IPS-15b (cell line): ENCODE results near the gene REEP5.
"Not testable (repeated sequence)": the region's sequence is repeated elsewhere in the genome, so short reads cannot be mapped to it uniquely, and the experiment has no call there.

Source experiments
- H3K27me3 ChIP-seq: one replicate; pipeline ENCODE4 v1.6.1; 2013; ENCODE audit warnings: low read length; ENCODE audit not compliant: control insufficient read depth, insufficient read depth
- H3K36me3 ChIP-seq: one replicate; pipeline ENCODE4 v1.6.1; 2013; ENCODE audit warnings: low read length; ENCODE audit not compliant: control insufficient read depth, insufficient read depth
- H3K4me1 ChIP-seq: one replicate; pipeline ENCODE4 v1.6.1; 2013; ENCODE audit warnings: mild to moderate bottlenecking, low read length; ENCODE audit not compliant: control insufficient read depth, insufficient read depth
- H3K4me3 ChIP-seq: one replicate; pipeline ENCODE4 v1.5.1; 2013; ENCODE audit warnings: low read depth, low read length
- H3K9ac ChIP-seq: one replicate; pipeline ENCODE4 v1.6.1; 2013; ENCODE audit warnings: low read depth, mild to moderate bottlenecking, low read length
- H3K9me3 ChIP-seq: one replicate; pipeline ENCODE4 v1.6.1; 2013; ENCODE audit warnings: mild to moderate bottlenecking, low read length; ENCODE audit not compliant: control insufficient read depth, insufficient read depth

Gene REEP5

GRCh38 chr5:112860571-112860928 lies 61.5 kb downstream of the REEP5 start:
- H3K27me3 ChIP-seq, H3K9me3 ChIP-seq, H3K36me3 ChIP-seq, H3K4me1 ChIP-seq: not testable (repeated sequence)
- peak overlapping the region; percentile 79 for H3K4me3 ChIP-seq
- peak overlapping the region; percentile 70 for H3K9ac ChIP-seq

- Histone ChIP-seq H3K36me3 (no peaks in the 10 kb centered on the region), H3K4me3 (no peak overlapping the region), H3K4me1 (no peaks in the 10 kb centered on the region), H3K9me3 (no peaks in the 10 kb centered on the region), H3K27me3 (peaks cover 6% of the 10 kb centered on the region), H3K9ac (no peak overlapping the region)
Measured at GRCh38 chr5:112857866-112858265, 64.2 kb downstream of the REEP5 start.

- H3K9me3 ChIP-seq, result no peaks in the 10 kb centered on the region
- H3K4me1 ChIP-seq, result no peaks in the 10 kb centered on the region
- no peak overlapping the region for H3K4me3 ChIP-seq
- H3K9ac ChIP-seq, result no peak overlapping the region
- no peaks in the 10 kb centered on the region for H3K36me3 ChIP-seq
- peaks cover 6% of the 10 kb centered on the region for H3K27me3 ChIP-seq
Measured at GRCh38 chr5:112854651-112855050, 67.4 kb downstream of the REEP5 start.

GRCh38 chr5:112849912-112850311 lies 72.1 kb downstream of the REEP5 start:
- H3K36me3 ChIP-seq, result no peaks in the 10 kb centered on the region

GRCh38 chr5:112848116-112848811 lies 73.8 kb downstream of the REEP5 start:
- H3K36me3 ChIP-seq, result no peaks in the 10 kb centered on the region
- no peaks in the 10 kb centered on the region for H3K27me3 ChIP-seq
- H3K4me3 ChIP-seq, result no peak overlapping the region
- H3K9me3 ChIP-seq, result no peaks in the 10 kb centered on the region
- peaks cover 6% of the 10 kb centered on the region for H3K4me1 ChIP-seq
- no peak overlapping the region for H3K9ac ChIP-seq

More at GRCh38 chr5:112849912-112850311, 72.1 kb downstream of the REEP5 start:
- Histone ChIP-seq H3K9ac (no peak overlapping the region), H3K9me3 (no peaks in the 10 kb centered on the region), H3K4me1 (peaks cover 6% of the 10 kb centered on the region), H3K27me3 (no peaks in the 10 kb centered on the region), H3K4me3 (no peak overlapping the region)

- no peak overlapping the region for H3K4me3 ChIP-seq
- H3K9me3 ChIP-seq, result no peaks in the 10 kb centered on the region
- H3K36me3 ChIP-seq, result no peaks in the 10 kb centered on the region
- no peaks in the 10 kb centered on the region for H3K27me3 ChIP-seq
- peaks cover 6% of the 10 kb centered on the region for H3K4me1 ChIP-seq
- no peak overlapping the region for H3K9ac ChIP-seq
Measured at GRCh38 chr5:112847306-112847705, 74.7 kb downstream of the REEP5 start.

GRCh38 chr5:112846556-112846955 lies 75.5 kb downstream of the REEP5 start:
- Histone ChIP-seq H3K36me3 (no peaks in the 10 kb centered on the region), H3K4me3 (no peak overlapping the region), H3K9ac (no peak overlapping the region), H3K9me3 (no peaks in the 10 kb centered on the region), H3K27me3 (no peaks in the 10 kb centered on the region), H3K4me1 (peaks cover 6% of the 10 kb centered on the region)

GRCh38 chr5:112844489-112844888 lies 77.5 kb downstream of the REEP5 start:
- Histone ChIP-seq H3K9ac (no peak overlapping the region), H3K36me3 (no peaks in the 10 kb centered on the region), H3K4me1 (peaks cover 6% of the 10 kb centered on the region), H3K27me3 (no peaks in the 10 kb centered on the region), H3K9me3 (no peaks in the 10 kb centered on the region), H3K4me3 (no peak overlapping the region)

GRCh38 chr5:112833971-112834370 lies 88.1 kb downstream of the REEP5 start:
- H3K36me3 ChIP-seq, result peaks cover 4% of the 10 kb centered on the region

GRCh38 chr5:112830378-112830777 lies 91.6 kb downstream of the REEP5 start:
- Histone ChIP-seq H3K9me3 (no peaks in the 10 kb centered on the region), H3K9ac (no peak overlapping the region), H3K36me3 (no peaks in the 10 kb centered on the region), H3K27me3 (no peaks in the 10 kb centered on the region), H3K4me1 (peaks cover under 1% of the 10 kb centered on the region), H3K4me3 (no peak overlapping the region)

More at GRCh38 chr5:112833971-112834370, 88.1 kb downstream of the REEP5 start:
- no peaks in the 10 kb centered on the region for H3K4me1 ChIP-seq
- H3K4me3 ChIP-seq, result no peak overlapping the region
- H3K27me3 ChIP-seq, result no peaks in the 10 kb centered on the region
- H3K9ac ChIP-seq, result no peak overlapping the region
- no peaks in the 10 kb centered on the region for H3K9me3 ChIP-seq
